HG02973 (cell line): ENCODE measurements around the gene PROKR1.
"Not testable (repeated sequence)": the region's sequence is repeated elsewhere in the genome, so short reads cannot be mapped to it uniquely, and the experiment has no call there.

Experiments used
- ATAC-seq: cut with Tn5 transposase; IDR thresholded peaks from one replicate; pipeline ENCODE4 v1.9.1; 2021; ENCODE audit warnings: moderate library complexity; ENCODE audit not compliant: unreplicated experiment

PROKR1 gene

DNA sequence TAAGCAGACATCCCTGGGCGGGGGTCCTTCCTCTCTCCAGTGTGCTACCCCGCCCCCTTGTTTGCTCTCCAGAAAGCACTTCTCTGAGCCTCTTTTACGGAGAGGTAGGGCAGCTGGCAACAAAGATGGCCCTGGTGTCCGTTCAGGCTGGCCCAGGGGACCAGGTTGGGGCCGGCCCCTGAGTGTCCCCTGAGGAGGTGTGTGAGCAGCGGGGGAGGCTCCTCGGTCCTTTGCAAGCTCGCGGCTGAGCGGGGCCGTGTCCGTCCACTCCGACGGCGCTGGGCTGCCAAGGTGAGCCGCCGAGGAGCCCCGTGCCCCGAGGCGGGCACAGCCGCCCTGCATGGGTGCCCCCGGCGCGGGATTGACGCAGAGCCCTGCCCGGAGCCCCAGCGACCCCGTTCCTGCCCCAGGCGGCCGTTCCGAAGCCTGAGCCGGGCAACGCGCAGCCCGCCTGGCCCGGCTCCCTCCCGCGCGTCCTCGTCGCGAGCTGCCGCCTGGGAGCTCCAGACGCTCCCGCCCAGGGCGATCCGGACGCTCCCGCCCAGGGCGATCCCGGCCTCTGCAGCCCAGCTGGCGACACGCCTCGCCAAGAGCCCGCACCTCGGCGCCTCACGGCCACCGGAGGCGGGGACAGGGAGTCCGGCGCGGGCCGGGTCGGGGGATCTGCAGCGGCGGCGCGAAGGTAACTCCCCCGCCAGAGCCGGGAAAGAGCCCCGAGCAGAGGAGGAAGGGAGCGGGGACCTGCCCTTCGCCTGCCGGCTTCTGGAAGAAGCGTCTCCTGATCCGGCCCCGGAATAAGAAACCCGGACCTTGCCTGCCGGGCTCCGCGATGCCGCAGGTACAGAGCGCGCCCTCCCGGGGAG, at the start of gene PROKR1:
Gene PROKR1 (plus strand): TSS at position 569 of the 863 bp plus-strand sequence. CDS start 2,243 bp downstream, outside the sequence.
- no peak for ATAC-seq

DNA sequence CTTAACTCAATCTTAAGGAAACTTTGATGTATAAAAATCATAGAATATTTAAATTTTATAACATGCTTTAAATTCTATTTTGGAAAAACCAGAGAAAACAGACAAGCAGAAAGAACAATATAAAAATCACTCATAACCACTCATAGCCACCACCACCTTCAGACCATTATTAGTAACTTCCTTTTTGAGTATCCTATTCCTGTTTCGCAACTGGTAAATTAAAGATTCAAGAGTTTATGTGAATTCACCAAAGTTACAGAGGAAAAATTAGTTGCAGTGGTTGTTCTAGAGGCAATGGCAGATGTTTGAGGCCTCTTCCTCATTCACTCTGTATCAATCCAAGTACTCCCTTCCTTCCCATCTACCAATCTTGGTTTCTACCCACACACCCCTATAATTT, 49.3 kb upstream of the PROKR1 start:
- ATAC-seq, result no peak

DNA sequence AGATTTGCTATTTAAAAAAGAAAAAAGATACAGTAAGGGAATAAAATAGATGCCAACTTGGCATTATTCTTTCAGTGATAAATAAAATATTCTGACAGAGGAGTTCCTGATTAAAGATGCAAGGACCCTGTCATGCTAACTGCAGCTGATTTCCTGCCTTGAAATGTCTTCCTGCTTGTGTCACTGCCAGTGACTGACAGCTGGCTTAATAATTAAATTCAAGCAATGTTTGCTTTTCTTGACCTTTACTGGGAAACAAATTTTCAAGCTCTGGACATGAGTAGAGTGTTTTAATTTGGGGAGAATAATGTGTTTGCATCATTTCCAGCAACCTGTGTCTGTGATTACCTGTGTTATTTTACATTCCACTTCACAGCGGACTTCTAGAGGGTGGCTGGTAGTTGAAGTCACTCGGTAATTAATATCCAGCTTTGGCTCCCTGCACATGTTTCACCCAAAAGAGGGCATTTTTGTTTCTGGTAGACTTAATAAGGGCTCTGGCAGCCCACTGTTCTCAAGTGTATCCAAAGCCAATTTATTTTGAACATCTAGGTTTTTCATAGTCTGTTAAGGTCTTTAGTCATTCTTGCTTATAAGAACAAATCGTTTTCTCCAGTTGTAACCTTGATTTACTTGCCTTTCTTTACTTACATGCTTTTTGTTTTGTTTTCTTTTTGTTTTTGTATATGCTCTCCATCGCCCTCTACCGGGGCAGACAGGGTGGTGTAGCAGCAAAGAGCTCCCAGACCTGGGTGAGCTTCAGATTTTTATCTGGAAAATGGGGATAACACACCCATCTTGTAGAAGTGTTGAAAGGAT, 48.5 kb upstream of the PROKR1 start:
- no peak for ATAC-seq

DNA sequence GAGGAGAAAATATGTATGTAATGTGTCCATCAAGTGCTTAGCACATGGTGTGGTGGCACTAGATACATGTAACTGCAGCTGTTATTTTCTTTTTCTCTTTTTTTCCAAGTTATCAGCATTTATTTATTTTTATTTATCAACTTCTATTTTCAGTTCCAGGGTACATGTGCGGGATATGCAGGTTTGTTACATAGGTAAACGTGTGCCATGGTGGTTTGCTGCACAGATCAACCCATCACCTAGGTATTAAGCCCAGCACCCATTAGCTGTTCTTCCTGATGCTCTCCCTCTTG, 47.9 kb upstream of the PROKR1 start:
- not testable (repeated sequence) for ATAC-seq

DNA sequence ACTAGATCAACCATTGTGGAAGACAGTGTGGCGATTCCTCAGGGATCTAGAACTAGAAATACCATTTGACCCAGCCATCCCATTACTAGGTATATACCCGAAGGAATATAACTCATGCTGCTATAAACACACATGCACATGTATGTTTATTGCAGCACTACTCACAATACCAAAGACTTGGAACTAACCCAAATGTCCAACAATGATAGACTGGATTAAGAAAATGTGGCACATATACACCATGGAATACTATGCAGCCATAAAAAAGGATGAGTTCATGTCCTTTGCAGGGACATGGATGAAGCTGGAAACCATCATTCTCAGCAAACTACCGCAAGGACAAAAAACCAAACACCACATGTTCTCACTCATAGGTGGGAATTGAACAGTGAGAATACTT, 42.9 kb upstream of the PROKR1 start:
- not testable (repeated sequence) for ATAC-seq

DNA sequence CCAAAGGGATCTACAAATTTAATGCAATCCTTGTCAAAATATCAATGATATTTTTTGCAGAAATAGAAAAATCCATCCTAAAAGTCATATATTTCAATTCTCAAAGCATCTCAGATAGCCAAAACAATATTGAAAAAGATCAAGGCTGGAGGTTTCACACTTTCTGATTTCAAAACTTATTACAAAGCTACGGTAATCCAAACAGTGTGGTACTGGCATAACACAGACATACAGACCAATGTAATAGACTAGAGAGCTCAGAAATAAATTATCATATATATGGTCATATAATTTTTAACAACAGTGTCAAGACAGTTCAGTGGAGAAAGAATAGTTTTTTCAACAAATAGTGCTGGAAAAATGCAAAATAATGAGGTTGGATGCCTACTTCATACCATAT, 40.3 kb upstream of the PROKR1 start:
- no peak for ATAC-seq

DNA sequence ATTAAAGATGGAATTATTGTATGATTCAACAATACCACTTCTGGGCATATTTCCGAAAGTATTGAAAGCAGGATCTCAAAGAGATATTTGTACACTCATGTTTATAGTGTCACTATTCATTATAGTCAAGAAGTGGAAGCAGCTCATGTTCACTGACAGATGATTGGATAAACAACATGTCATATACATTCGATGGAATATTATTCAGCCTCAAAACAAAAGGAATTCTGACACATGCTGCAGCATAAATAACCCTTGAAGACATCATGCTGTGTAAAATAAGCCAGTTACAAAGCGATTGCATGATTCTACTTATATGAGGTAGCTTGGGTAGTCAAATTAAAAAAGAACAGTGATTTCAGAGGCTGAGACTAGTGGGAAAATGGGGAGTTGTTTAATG, 39.3 kb upstream of the PROKR1 start:
- no peak for ATAC-seq

DNA sequence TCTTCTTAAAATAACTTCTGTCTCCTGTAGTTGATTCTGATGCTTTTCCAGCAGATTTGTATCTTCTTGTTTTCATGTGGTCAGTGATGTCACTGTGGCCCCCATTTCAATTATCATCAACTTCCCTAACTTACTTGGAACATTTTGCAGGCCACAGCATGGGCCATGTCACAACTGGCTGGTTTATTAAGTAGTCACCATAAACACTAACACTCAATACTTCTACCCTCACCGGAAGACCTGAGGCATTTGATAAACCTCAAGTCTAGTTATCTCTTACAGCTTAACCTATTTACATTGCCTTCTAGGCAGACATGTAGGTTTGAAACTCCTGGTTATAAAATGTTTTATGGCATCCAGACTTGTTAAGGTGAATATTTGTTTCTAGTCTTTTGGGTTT, 37.4 kb upstream of the PROKR1 start:
- no peak for ATAC-seq

DNA sequence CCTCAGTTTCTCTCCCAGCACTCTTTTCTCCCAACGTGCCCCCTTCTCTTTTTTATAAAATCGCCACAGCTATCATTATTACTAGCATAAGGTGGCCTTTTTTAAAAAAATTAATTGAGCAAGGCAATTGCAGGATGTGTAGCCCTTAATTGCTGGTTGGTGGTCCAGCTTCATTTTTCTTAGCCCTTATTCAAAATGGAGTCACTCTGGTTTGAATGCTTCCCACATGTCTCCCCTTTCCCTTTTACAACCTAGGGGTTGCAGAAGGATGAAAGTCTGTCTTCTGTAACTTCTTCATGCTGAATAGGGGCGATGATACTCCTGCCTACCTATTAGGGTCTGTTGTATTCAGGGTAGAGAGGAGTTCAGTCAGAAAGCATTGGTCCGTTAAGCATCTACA, 36.6 kb upstream of the PROKR1 start:
- ATAC-seq, result no peak

DNA sequence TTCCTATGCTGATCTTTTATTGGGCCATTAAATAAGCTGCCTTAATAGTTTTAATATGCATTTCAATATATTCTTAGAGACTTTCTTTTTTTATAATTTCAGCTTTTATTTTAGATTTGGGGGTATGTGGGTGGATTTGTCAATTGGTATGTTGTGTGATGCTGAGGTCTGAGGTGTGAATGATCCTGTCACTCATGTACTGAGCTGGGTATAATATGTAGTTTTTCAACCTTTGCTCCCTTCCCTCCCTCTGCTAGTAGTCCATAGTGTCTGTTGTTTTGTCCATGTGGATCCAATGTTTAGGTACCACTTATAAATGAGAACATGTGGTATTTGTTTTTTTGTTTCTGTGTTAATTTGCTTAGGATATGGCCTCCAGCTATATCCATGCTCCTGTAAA, 35.5 kb upstream of the PROKR1 start:
- ATAC-seq, result no peak

DNA sequence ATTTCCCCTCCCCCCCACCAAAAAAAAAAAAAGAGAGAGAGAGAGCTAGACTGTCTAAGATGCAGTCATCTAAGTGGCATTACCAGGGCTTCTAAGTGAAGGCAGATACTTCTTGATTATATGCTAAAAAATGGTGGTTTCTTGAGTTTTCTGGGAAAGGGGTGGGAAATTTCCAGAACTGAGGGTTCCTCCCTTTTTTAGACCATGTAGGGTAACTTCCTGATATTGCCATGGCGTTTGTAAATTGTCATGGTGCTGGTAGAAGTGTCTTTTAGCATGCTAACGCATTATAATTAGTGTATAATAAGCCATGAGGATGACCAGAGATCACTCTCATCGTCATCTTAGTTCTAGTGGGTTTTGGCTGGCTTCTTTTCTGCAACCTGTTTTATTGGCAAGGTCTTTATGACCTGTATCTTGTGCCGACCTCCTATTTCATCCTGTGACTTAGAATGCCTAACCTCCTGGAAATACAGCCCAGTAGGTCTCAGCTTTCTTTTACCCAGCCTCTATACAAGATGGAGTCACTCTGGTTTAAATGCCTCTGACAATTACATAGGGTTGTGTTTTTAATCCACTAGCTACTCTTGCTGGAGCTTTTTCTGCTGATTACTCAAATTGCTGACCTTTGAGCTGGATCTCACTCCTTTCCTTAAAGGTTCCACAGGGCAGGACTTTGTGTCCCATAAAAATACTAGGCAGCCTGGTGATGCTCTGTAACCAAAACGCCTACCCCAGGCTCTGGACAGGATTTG, 30.4 kb upstream of the PROKR1 start:
- ATAC-seq, result no peak

DNA sequence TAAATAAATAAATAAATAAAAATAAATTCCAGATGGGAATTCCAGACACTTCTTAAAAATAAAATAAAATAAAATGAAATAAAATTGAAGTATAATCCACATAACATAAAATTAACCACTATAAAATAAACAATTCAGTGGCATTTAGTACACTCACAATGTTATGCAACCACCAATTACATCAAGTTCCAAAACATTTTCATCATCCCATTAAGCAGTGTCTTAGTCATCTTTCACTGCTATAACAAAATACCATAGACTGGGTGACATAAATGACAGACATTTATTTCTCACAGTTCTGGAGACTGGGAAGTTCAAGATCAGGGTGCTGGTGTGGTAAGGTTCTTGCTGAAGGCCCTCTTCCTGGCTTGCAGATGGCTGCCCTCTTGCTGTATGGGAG, 22.6 kb upstream of the PROKR1 start:
- no peak for ATAC-seq

DNA sequence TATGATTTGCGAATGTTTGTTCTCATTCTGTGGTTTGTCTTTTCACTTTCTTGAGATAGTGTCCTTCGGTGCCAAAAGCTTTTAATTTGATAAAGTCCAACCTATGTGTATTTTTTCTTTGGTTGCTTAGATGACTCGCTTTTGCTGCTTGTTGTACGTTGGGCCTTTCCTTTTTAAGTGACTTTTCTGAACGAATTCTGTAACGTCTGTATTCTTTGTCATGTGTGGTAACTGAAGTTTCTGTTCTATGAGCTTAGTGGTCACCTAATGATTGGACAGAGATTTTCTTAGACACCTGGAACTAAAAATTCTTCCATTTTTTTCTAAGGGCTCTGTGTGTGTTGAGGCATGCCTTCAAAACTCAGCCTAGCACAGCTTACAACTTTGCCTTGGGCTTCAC, 19.6 kb upstream of the PROKR1 start:
- no peak for ATAC-seq

DNA sequence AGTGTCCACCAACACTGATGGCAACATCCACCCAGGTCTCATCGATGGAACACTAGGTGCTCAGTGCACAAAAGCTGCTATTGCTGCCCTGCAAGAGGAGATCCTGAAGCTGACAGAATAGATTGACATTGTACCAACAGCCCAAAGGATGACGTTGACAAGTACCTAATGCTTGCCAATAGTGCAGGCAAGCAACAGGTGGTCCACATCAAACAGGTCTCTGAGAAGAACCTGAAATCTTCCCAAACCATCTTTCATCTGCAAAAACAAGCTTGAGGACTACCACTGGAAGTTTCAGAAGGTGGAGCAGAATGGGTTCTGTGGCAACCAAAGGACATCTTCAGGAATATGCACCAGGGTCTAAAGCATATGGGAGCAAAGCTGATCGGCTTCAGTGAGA, 15.8 kb upstream of the PROKR1 start:
- ATAC-seq, result no peak

DNA sequence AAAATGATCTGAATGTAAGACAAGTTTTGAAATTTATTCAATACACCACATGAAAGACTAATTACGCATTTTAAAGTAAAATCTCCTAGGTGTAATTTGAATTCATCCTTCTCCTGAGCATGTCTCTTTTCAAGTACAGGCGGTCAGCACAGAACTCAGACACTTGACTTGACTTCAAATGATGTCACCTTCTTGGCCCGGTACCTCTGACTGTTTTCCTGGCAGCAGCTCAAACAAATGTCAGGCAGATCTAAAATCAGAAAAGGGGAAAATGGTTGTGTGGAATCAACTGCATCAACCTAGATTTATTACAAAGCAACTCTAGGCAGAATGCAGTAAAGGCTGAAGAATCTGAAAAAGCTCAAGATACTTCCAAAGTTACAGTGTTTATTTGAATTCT, 11.4 kb upstream of the PROKR1 start:
- no peak for ATAC-seq

DNA sequence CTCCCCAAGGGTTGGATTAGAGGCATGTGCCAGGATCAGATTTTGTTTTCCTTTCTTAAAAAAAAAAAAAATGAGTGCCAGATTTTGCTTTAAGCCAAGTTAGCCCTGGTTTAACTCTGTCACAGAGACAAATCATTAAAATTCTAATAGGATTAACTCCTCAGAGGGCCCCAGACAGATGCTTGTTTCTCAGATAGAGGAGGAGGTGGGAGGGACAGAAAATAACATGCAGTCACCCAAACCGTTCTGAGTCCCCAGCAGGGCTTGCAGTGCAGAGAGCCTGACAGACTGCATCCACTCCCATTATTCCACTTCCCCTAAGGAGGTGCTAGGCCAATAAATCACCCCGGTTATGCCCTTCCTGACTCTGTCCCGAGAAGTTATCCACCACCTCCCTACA, 6.3 kb upstream of the PROKR1 start:
- no peak for ATAC-seq

DNA sequence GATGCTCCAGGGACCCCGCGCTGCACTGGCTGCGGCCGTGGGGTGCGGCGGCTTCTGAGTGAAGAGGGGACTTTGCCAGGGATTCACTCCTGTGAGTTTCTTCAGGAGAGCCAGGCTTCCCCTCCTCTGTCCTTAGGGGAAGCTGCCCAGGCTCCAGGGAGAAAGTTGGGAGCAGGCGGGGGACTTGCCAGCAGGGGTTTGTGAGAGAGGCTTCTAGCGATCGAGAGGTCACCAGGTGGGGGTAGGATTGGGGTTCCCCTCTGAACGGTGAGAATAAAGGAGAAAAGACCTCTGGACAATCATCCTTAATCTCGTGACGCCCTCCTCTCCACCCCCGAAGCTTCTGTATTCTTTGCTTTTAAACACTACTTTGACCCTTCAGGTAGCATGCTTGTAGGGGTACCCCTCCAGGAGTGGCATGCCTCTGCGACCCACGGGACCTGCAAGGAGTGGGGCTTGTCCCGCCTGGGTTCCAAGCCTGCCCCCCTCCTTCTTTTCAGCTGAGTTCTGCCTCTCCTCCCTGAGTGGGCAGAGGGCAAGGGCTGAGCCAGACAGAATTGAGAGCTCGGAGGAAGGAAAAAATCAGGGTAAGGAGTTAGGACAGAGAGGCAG, 601 bp downstream of the PROKR1 start:
- ATAC-seq, result no peak

DNA sequence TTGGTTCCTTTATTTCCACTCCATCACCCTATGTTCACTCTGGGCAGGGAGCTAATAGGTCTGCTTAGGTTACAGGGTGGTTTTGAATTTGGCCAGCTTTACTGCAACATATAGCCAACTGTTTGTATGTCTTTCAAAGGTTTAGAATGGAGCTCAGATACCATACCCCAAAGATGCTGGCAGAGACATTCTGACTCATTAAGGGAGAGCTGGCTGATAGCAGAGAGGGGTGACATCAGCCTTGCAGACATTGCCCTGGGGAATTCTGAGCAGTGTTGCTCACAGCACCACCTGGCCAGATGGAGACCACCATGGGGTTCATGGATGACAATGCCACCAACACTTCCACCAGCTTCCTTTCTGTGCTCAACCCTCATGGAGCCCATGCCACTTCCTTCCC, 2.1 kb downstream of the PROKR1 start:
- no peak for ATAC-seq

DNA sequence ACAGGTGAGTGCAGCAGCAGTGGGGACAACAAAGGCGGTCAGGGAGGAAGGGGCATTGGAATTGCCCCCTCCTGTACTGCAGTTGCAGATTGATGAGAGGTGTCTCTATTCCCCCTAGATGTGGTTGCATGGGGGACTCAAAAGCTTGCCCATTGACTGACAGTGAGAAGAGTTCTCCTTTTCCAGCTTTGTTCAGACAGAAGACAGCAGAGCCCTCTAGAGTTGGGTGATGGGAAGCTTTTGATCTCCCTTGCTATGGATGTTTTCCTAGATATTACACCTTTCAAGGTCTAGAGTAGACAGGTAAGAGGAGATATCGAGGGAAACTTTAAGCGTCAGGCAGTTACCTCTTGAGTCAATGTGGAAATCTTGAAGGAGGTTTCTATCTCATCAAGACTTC, 2.9 kb downstream of the PROKR1 start:
- no peak for ATAC-seq

DNA sequence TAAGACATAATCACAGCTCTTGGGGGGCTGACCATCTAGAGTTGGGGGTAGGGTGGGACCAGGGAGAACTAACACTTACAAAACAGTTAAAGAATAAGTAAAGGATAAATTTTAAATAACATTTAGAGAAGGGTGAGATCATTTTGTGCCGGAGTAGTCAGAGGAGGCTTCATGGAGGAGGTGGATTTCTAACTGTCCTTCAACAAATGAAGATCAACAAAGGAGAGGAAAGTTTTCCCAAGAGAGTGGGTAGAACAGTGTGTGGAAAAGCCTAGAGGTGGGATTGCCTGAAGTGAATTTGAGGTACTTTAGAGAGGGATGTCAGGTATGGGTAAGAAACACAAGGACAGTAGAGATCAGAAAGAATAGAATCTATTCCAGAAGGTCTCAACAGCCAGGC, 7.3 kb downstream of the PROKR1 start:
- ATAC-seq, result no peak

DNA sequence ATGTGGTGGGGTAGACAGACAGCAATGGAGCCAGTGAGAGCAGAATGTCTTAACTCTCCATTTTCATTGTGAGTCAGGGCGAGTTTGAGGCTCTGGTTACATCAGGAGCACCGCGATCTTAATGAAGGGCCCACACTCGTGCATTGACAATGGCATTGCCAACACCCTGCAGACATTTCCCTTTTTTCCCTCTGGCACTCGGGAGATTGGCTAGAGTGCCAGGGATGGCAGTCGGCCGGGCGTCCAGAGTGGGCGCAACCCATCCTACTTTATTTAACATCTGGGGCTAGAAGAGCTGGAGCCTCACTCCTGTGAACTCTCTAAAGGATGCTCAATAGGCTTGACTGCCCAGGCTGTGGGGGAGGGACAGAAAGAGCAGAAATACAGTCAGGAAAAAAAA, 9.7 kb downstream of the PROKR1 start:
- ATAC-seq, result no peak
